Testis (tissue), 2 donors: Measurements from ENCODE around the gene KCTD16.

Experiments used
- CTCF ChIP-seq, 3 experiments: fragments of 450-650 bp in 2 of 3; fragments of 200-600 bp in 1 of 3; sonication (generic) in 1 of 3; IDR thresholded peaks; one replicate each; pipeline ENCODE4 v1.5.1; 2016 to 2019; ENCODE audit warnings: antibody characterized with exemption in 3 of 3, mild to moderate bottlenecking in 2 of 3, moderate library complexity in 1 of 3
- POLR2A ChIP-seq: fragments of 450-650 bp; IDR thresholded peaks from one replicate; pipeline ENCODE4 v1.6.1; 2017; ENCODE audit warnings: antibody characterized with exemption, mild to moderate bottlenecking, moderate library complexity

- TF ChIP-seq POLR2A (no peak), CTCF (IDR thresholded peaks at IDR 0.05) (no peak)
Observed at GRCh38 chr5:144289277-144289676, 118.6 kb downstream of the KCTD16 start.
